Calu3 (cell line): ENCODE data around the gene GRM7. TPM values are rescaled to one million over a fixed set of nuclear protein-coding genes. Genes with fewer than 3 reads are reported as not detected.

Experiments
- BruUV-seq: library from RNA; stranded (reverse); fragments of 400-500 nt; replicated peaks from 2 replicates; lab custom pipeline; 2021; lab: Mats Ljungman, UMichigan
- CTCF ChIA-PET: fragments of 300-600 bp; sonication (Branson Sonifier 250); formaldehyde crosslinking; loops from one replicate; lab custom pipeline; 2022; ENCODE audit warnings: antibody characterized with exemption; lab: Charles Lee
- DNase-seq: peaks from one replicate; pipeline ENCODE4 v3.0.0; 2022
- H3K27ac Mint-ChIP-seq: one replicate; pipeline ENCODE4 v1.8.0; 2022; ENCODE audit warnings: mixed read lengths; ENCODE audit not compliant: unreplicated experiment
- H3K27me3 Mint-ChIP-seq: one replicate; pipeline ENCODE4 v1.8.0; 2022; ENCODE audit warnings: mixed read lengths; ENCODE audit not compliant: unreplicated experiment
- H3K36me3 Mint-ChIP-seq: one replicate; pipeline ENCODE4 v1.8.0; 2022; ENCODE audit warnings: mild to moderate bottlenecking, moderate library complexity, mixed read lengths; ENCODE audit not compliant: insufficient read depth, unreplicated experiment
- H3K4me1 Mint-ChIP-seq: one replicate; pipeline ENCODE4 v1.8.0; 2022; ENCODE audit warnings: mild to moderate bottlenecking, low read depth, mixed read lengths; ENCODE audit not compliant: unreplicated experiment
- H3K4me3 Mint-ChIP-seq: one replicate; pipeline ENCODE4 v1.8.0; 2022; ENCODE audit warnings: mild to moderate bottlenecking, low read depth, moderate library complexity, mixed read lengths; ENCODE audit not compliant: unreplicated experiment
- H3K9me3 Mint-ChIP-seq: one replicate; pipeline ENCODE4 v1.8.0; 2022; ENCODE audit warnings: low read depth, mixed read lengths; ENCODE audit not compliant: unreplicated experiment
- intact Hi-C: fragments of 100-400 bp; cut with micrococcal nuclease; formaldehyde crosslinking; loops from one replicate; pipeline ENCODE4 v1.10.0; 2022; ENCODE audit not compliant: unreplicated experiment
- total RNA-seq: library from RNA; stranded (reverse); gene quantifications from 2 replicates; pipeline ENCODE4 v1.2.3, GENCODE V29; 2022
- TF ChIP-seq, protein P1 (sequence below): fragments of 200-600 bp; IDR thresholded peaks from one replicate; pipeline ENCODE4 v1.8.0; 2022; ENCODE audit warnings: antibody characterized with exemption; ENCODE audit not compliant: unreplicated experiment

Gene GRM7
- total RNA-seq, 1 experiment from 2014 or later, result not detected

DNA sequence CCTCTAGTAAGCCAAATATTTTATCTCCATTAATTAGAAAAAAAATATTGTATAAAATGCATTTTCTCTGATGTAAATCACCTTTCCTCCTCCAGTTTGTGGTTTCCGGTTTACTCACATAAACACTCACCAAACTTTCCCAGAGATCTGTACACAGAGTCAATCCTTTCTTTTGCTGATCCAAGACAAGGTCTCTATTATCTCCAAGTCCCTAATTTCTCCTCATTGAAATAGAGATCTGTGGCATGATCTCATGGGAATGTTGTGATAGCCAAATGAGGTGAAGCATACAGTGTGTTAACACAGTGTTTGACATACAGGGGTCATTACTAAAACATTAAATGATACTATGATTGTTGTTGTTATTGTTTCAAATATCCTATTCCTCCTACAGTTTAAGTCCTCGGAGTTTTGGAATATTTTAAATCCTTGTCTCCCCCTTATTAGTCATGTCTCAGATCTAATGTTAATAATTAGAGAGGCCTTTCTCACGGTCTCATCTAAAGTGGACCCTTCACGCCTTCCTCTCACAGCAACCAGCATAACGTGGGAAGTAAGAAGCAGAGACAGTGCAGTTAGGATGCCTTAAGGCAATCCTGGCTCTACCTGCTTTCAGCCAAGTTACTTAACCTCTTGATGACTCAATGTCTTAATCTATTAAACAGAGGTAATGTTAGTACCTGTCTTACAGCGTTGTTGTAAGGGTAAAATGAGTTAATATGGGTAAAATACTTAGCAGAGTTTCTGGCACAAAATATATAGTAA is 333.3 kb downstream of the GRM7 start:
- peaks cover 13% of the 10 kb centered on the region for H3K4me1 Mint-ChIP-seq
- H3K36me3 Mint-ChIP-seq, result no peaks in the 10 kb centered on the region
- no peak overlapping the region for H3K4me3 Mint-ChIP-seq
- TF ChIP-seq, protein P1, sequence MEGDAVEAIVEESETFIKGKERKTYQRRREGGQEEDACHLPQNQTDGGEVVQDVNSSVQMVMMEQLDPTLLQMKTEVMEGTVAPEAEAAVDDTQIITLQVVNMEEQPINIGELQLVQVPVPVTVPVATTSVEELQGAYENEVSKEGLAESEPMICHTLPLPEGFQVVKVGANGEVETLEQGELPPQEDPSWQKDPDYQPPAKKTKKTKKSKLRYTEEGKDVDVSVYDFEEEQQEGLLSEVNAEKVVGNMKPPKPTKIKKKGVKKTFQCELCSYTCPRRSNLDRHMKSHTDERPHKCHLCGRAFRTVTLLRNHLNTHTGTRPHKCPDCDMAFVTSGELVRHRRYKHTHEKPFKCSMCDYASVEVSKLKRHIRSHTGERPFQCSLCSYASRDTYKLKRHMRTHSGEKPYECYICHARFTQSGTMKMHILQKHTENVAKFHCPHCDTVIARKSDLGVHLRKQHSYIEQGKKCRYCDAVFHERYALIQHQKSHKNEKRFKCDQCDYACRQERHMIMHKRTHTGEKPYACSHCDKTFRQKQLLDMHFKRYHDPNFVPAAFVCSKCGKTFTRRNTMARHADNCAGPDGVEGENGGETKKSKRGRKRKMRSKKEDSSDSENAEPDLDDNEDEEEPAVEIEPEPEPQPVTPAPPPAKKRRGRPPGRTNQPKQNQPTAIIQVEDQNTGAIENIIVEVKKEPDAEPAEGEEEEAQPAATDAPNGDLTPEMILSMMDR, result no peak
- no peaks in the 10 kb centered on the region for H3K9me3 Mint-ChIP-seq
- CTCF ChIA-PET, result no interaction called here
- peak overlapping the region; percentile 35 for H3K27ac Mint-ChIP-seq
- intact Hi-C loops, result no loop called here
- no TSS peak for BruUV-seq
- no peak for DNase-seq
- no peaks in the 10 kb centered on the region for H3K27me3 Mint-ChIP-seq

DNA sequence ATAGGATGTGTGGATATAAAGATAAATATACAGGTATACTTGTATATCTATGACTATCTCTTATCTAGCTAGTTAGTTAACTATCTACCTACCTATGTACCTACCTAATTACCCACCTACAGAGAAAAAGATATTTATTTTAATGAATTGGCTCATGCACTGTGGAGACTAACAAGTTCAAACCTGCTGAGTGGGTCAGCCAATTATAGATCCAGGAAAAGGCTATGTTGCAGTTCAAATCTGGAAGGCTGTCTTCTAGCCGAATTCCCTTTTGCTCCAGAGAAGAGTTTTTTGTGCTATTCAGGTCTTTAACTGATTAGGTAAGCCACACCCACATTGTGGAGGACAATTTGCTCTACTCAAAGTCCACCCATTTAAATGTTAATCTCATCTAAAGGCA is 335.0 kb downstream of the GRM7 start:
- Mint-ChIP-seq H3K36me3 (no peaks in the 10 kb centered on the region), H3K4me1 (peaks cover 13% of the 10 kb centered on the region), H3K27ac (no peak overlapping the region), H3K4me3 (no peak overlapping the region), H3K27me3 (no peaks in the 10 kb centered on the region), H3K9me3 (no peaks in the 10 kb centered on the region)
- DNase-seq, result no peak
- no TSS peak for BruUV-seq
- TF ChIP-seq, protein P1, result no peak
- intact Hi-C loops, result no loop called here
- CTCF ChIA-PET, result no interaction called here

DNA sequence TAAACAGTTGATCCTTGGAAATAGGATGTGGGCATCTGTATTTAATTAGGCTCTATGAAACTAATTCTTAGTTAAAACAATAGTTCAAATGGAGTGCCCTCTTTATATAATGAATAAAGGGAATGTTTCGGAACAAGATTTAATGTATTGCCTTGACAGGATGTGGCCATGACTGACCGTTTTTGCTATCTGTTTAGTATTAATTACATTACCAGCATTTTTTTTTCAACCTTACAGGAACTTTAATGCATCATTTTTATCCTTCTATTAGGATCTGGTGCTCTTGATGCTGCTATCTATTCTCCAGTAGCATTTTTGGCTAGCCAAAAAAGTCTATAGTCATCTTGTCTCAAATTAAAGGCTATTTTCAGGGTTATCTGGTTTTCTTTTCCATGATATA is 340.9 kb downstream of the GRM7 start:
- H3K27ac Mint-ChIP-seq, result no peak overlapping the region
- no peaks in the 10 kb centered on the region for H3K36me3 Mint-ChIP-seq
- intact Hi-C loops, result loop anchor here (10.0 kb wide), 1 partner anchor 303 kb away; no protein-coding TSS in a partner anchor
- TF ChIP-seq, protein P1, result no peak
- CTCF ChIA-PET, result no interaction called here
- BruUV-seq, result no TSS peak
- no peak overlapping the region for H3K4me3 Mint-ChIP-seq
- DNase-seq, result no peak
- peaks cover 2% of the 10 kb centered on the region for H3K9me3 Mint-ChIP-seq
- H3K4me1 Mint-ChIP-seq, result peaks cover 28% of the 10 kb centered on the region
- H3K27me3 Mint-ChIP-seq, result no peaks in the 10 kb centered on the region

DNA sequence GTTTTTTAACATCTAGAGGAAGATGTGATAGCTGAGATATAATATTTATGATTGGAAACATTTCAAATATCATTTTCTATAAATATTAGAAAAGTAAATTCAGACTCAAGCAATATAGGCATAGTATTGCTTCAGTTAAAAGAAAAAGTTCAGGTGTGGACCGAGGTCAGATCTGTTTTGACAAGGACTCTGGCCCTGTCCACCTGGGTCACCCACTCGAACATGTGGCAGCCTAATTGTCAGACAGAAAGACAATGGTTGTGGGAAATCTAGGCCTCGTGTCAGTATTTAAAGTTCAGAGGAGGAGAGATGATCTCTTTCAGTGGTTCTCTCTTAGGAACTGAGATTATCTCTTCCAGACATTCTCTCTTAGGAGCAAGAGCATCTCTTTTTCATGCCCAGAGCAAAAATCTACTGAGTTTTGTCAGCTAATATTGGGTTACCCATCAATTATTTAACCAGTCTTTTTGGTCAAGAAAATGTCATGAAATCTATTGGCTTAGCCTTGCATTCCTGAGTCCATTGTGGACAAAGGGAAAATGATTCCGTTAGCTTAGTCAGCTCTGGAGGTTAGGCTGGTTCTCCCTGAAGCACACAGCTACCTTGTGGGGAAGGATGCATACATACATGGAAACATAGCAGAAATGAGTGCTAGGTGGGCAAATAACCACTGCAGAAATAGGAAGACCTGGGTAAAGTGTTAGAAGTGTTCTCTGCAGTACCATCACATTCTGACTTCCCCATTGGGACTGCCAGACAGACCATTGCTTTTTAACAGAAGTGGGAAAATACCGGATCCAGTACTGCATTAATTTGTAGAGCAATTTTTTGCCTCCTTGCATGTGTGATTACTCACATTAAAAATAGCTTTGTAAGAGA is 343.3 kb downstream of the GRM7 start:
- Mint-ChIP-seq H3K4me3 (peak overlapping the region; percentile 61), H3K27me3 (no peaks in the 10 kb centered on the region), H3K27ac (peak overlapping the region; percentile 86), H3K9me3 (peaks cover 2% of the 10 kb centered on the region), H3K36me3 (no peaks in the 10 kb centered on the region), H3K4me1 (peaks cover 38% of the 10 kb centered on the region)
- CTCF ChIA-PET, result no interaction called here
- TF ChIP-seq, protein P1, result no peak
- no TSS peak for BruUV-seq
- no peak for DNase-seq
- intact Hi-C loops, result loop anchor here (10.0 kb wide), 1 partner anchor 301 kb away; no protein-coding TSS in a partner anchor
